GM18520 (cell line): ENCODE results near the gene AKAP8L.

Experiments used
- ATAC-seq: cut with Tn5 transposase; IDR thresholded peaks from one replicate; pipeline ENCODE4 v1.9.1; 2021; ENCODE audit not compliant: unreplicated experiment

Gene AKAP8L

GRCh38 chr19:15448778-15449619 is 30.2 kb upstream of the AKAP8L start:
- no peak for ATAC-seq

- ATAC-seq: no peak
Observed at GRCh38 chr19:15448044-15448777, 29.4 kb upstream of the AKAP8L start.

- ATAC-seq: no peak
Observed at GRCh38 chr19:15447057-15447456, 28.3 kb upstream of the AKAP8L start.

GRCh38 chr19:15445807-15446376 is 27.1 kb upstream of the AKAP8L start:
- ATAC-seq: no peak

GRCh38 chr19:15445227-15445605 is 26.4 kb upstream of the AKAP8L start:
- no peak for ATAC-seq

- ATAC-seq: no peak
Observed at GRCh38 chr19:15444505-15445226, 25.9 kb upstream of the AKAP8L start.

- no peak for ATAC-seq
Observed at GRCh38 chr19:15443838-15444237, 25.1 kb upstream of the AKAP8L start.

- ATAC-seq: no peak
Observed at GRCh38 chr19:15443325-15443724, 24.5 kb upstream of the AKAP8L start.

- no peak for ATAC-seq
Observed at GRCh38 chr19:15442142-15442920, 23.5 kb upstream of the AKAP8L start.

GRCh38 chr19:15441317-15441716 is 22.5 kb upstream of the AKAP8L start:
- ATAC-seq: no peak

GRCh38 chr19:15439821-15440641 is 21.2 kb upstream of the AKAP8L start:
- ATAC-seq: no peak

GRCh38 chr19:15439078-15439799 is 20.5 kb upstream of the AKAP8L start:
- ATAC-seq: no peak

GRCh38 chr19:15438577-15438976 is 19.8 kb upstream of the AKAP8L start:
- no peak for ATAC-seq

- no peak for ATAC-seq
Observed at GRCh38 chr19:15438124-15438496, 19.3 kb upstream of the AKAP8L start.

GRCh38 chr19:15437355-15438123 is 18.8 kb upstream of the AKAP8L start:
- ATAC-seq: no peak

GRCh38 chr19:15436826-15437110 is 18.0 kb upstream of the AKAP8L start:
- no peak for ATAC-seq

GRCh38 chr19:15436012-15436825 is 17.4 kb upstream of the AKAP8L start:
- no peak for ATAC-seq
